Measurements from ENCODE around the gene HOXD10.

HOXD10 gene

GRCh38 chr2:176089843-176090395 is 26.7 kb upstream of the HOXD10 start (continued):
- TF ChIP-seq ZNF565 (CRISPR knock-in tag; conservative IDR thresholded peaks at IDR 0.05; ENCODE audit: low read depth) = no peak

GRCh38 chr2:176090862-176091261 is 25.7 kb upstream of the HOXD10 start:
- TF ChIP-seq ZFP3 (CRISPR knock-in tag; IDR thresholded peaks at IDR 0.05) (no peak), ESRRG (CRISPR knock-in tag; IDR thresholded peaks at IDR 0.05) (no peak), TCF4 (CRISPR knock-in tag; IDR thresholded peaks at IDR 0.05; ENCODE audit: borderline replicate concordance) (no peak), BACH2 (CRISPR knock-in tag; IDR thresholded peaks at IDR 0.05; ENCODE audit: borderline replicate concordance) (no peak), ZNF8 (CRISPR knock-in tag; IDR thresholded peaks at IDR 0.05) (no peak), PPARA (CRISPR knock-in tag; IDR thresholded peaks at IDR 0.05; ENCODE audit: borderline replicate concordance) (no peak), PATZ1 (CRISPR knock-in tag; IDR thresholded peaks at IDR 0.05; ENCODE audit: borderline replicate concordance) (no peak), TOX (CRISPR knock-in tag; IDR thresholded peaks at IDR 0.05; ENCODE audit: borderline replicate concordance) (no peak), SNAI2 (CRISPR knock-in tag; IDR thresholded peaks at IDR 0.05) (no peak), ISL1 (CRISPR knock-in tag; IDR thresholded peaks at IDR 0.05) (no peak), ZC3H10 (CRISPR knock-in tag; IDR thresholded peaks at IDR 0.05) (no peak), CSRNP3 (CRISPR knock-in tag; IDR thresholded peaks at IDR 0.05) (no peak), ARNTL (CRISPR knock-in tag; IDR thresholded peaks at IDR 0.05; ENCODE audit: borderline replicate concordance, low read depth) (no peak), CSDC2 (CRISPR knock-in tag; IDR thresholded peaks at IDR 0.05) (no peak)
- no peak for ATAC-seq

GRCh38 chr2:176091329-176092258 is 25.0 kb upstream of the HOXD10 start:
- no peak for ATAC-seq
- TF ChIP-seq CREB5 (CRISPR knock-in tag; IDR thresholded peaks at IDR 0.05; ENCODE audit: low read depth) (no peak), ISL1 (CRISPR knock-in tag; IDR thresholded peaks at IDR 0.05) (no peak), CSDC2 (CRISPR knock-in tag; IDR thresholded peaks at IDR 0.05) (no peak), TCF4 (CRISPR knock-in tag; IDR thresholded peaks at IDR 0.05; ENCODE audit: borderline replicate concordance) (no peak), ARNTL (CRISPR knock-in tag; IDR thresholded peaks at IDR 0.05; ENCODE audit: borderline replicate concordance, low read depth) (no peak), ZFP30 (CRISPR knock-in tag; IDR thresholded peaks at IDR 0.05) (no peak), TOX (CRISPR knock-in tag; IDR thresholded peaks at IDR 0.05; ENCODE audit: borderline replicate concordance) (no peak), CSRNP3 (CRISPR knock-in tag; IDR thresholded peaks at IDR 0.05) (no peak), RARB (CRISPR knock-in tag; IDR thresholded peaks at IDR 0.05) (no peak), OSR1 (CRISPR knock-in tag; IDR thresholded peaks at IDR 0.05) (no peak), ZNF70 (CRISPR knock-in tag; IDR thresholded peaks at IDR 0.05) (no peak), ZNF8 (CRISPR knock-in tag; IDR thresholded peaks at IDR 0.05) (no peak), ZC3H10 (CRISPR knock-in tag; IDR thresholded peaks at IDR 0.05) (no peak), PATZ1 (CRISPR knock-in tag; IDR thresholded peaks at IDR 0.05; ENCODE audit: borderline replicate concordance) (no peak), POU6F1 (CRISPR knock-in tag; IDR thresholded peaks at IDR 0.05; ENCODE audit: borderline replicate concordance, low read depth) (no peak), ZNF565 (CRISPR knock-in tag; conservative IDR thresholded peaks at IDR 0.05; ENCODE audit: low read depth) (no peak), BACH2 (CRISPR knock-in tag; IDR thresholded peaks at IDR 0.05; ENCODE audit: borderline replicate concordance) (no peak), TSHZ2 (CRISPR knock-in tag; IDR thresholded peaks at IDR 0.05) (no peak), ZFP3 (CRISPR knock-in tag; IDR thresholded peaks at IDR 0.05) (no peak), SNAI2 (CRISPR knock-in tag; IDR thresholded peaks at IDR 0.05) (no peak)
